ENCODE data around the gene MAML2. TPM values are rescaled to one million over a fixed set of nuclear protein-coding genes. Genes with fewer than 3 reads are reported as not detected.

Gene MAML2
- total RNA-seq (14.0 and 15.3 TPM in 2 replicates), polyA plus RNA-seq (4.7 and 5.8 TPM in 2 replicates)

DNA sequence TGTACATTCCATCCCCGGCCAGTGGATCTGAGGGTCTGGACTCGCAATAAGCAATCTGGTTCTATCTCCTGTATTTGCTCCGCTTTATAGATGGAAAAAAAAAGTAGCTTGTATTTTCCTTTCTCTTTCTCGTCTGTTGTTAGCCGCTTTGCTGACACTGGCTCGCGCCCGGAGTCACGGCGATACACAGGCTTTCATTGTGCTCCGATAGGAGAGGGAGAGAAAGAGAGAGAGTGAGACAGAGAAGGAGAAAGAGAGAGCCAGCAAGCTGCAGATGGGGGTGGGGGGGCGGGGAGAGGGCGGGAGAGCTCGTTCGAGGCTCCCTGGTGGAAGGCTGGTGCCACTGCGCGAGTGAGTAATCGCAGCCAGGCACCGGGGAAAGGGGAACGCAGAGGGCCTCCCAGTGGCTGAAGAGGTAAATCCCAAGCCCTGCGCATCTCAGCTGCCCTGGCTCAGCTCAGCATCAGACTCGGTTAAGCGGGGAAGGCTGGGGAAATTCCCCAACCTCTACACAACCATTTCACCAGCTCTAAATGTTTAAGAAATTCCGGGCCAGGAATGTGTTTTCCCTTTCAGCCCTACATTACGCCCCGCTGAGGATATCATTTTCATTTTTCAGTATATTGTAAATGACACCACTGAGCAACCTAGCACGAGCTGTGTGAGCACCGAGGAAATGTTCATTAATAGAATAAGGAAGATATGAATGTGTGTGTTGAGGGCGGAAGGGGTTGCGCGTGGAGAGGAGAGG is at the start of gene MAML2:
Gene MAML2, minus strand, starts transcription at position 235 of the 751 bp plus-strand sequence. CDS start 1,300 bp downstream, outside the sequence.
- H3K36me3 ChIP-seq (replicated peaks; ENCODE audit: insufficient read depth, low read depth): no peaks in the 10 kb centered on the region
- no peaks in the 10 kb centered on the region for H3K27me3 ChIP-seq
- TF ChIP-seq CTCF (IDR thresholded peaks at IDR 0.05; ENCODE audit: poor library complexity) (peak; percentile 99), EZH2 (IDR thresholded peaks at IDR 0.05; ENCODE audit: borderline replicate concordance) (no peak)
- H3K4me3 ChIP-seq: peak within 1 kb of the TSS; percentile 87
- no peaks in the 10 kb centered on the region for H4K20me1 ChIP-seq (ENCODE audit: insufficient read depth, poor library complexity, severe bottlenecking)
- no peaks in the 10 kb centered on the region for H3K9me3 ChIP-seq (ENCODE audit: low read depth)
- WGBS (ENCODE audit: low lambda C conversion rate, missing lambda C conversion rate): 16% methylated on average over 23 of the region's 31 CpGs
- H3K4me1 ChIP-seq (ENCODE audit: insufficient read depth): peaks cover 34% of the 10 kb centered on the region
- peak within 1 kb of the TSS; percentile 83 for H3K4me2 ChIP-seq
- peaks cover 47% of the 10 kb centered on the region for H3K79me2 ChIP-seq
- H3K27ac ChIP-seq: peak within 1 kb of the TSS; percentile 92
- H3K9me2 ChIP-seq (replicated peaks; ENCODE audit: insufficient read depth): no peaks in the 10 kb centered on the region
- peak within 1 kb of the TSS; percentile 72 for H2AFZ ChIP-seq
- peak; percentile 96 for DNase-seq (ENCODE audit: low spot score)

DNA sequence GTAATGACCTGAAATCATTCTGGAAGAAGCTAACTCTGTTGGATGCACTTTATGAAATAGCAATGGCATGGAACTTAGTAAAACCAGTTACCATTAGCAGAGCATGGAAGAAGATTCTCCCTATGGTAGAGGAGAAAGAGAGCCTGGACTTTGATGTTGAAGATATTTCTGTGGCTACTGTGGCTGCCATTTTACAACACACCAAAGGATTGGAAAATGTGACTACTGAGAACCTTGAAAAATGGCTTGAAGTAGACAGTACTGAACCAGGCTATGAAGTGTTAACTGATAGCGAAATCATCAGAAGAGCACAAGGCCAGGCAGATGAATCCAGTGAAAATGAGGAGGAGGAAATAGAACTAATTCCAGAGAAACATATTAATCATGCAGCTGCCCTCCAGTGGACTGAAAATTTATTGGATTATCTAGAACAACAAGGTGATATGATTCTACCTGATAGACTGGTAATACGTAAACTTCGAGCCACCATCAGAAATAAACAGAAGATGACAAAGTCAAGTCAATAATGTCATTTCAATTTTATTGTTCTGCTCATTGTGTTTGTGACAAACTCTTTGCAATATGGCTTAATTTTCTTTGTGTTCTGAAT is 48.8 kb upstream of the MAML2 start:
- peaks cover 7% of the 10 kb centered on the region for H3K4me1 ChIP-seq (ENCODE audit: insufficient read depth)
- H3K9me3 ChIP-seq (ENCODE audit: low read depth): no peaks in the 10 kb centered on the region
- H3K27me3 ChIP-seq: no peaks in the 10 kb centered on the region
- no peak overlapping the region for H3K27ac ChIP-seq
- TF ChIP-seq CTCF (IDR thresholded peaks at IDR 0.05; ENCODE audit: poor library complexity) (peak; percentile 5), EZH2phosphoT487 (IDR thresholded peaks at IDR 0.05; ENCODE audit: low read depth, severe bottlenecking, unreplicated experiment) (no peak)
- DNase-seq (ENCODE audit: low spot score): no peak
- no peak overlapping the region for H3K4me2 ChIP-seq
- WGBS (ENCODE audit: low lambda C conversion rate, missing lambda C conversion rate): 94% methylated on average over 3 of the region's 3 CpGs
- no peaks in the 10 kb centered on the region for H4K20me1 ChIP-seq (ENCODE audit: insufficient read depth, poor library complexity, severe bottlenecking)
- H3K4me3 ChIP-seq: no peak overlapping the region
- H3K9me2 ChIP-seq (replicated peaks; ENCODE audit: insufficient read depth): no peaks in the 10 kb centered on the region
- H3K36me3 ChIP-seq (replicated peaks; ENCODE audit: insufficient read depth, low read depth): no peaks in the 10 kb centered on the region
- no peak overlapping the region for H2AFZ ChIP-seq
- peaks cover 45% of the 10 kb centered on the region for H3K79me2 ChIP-seq

DNA sequence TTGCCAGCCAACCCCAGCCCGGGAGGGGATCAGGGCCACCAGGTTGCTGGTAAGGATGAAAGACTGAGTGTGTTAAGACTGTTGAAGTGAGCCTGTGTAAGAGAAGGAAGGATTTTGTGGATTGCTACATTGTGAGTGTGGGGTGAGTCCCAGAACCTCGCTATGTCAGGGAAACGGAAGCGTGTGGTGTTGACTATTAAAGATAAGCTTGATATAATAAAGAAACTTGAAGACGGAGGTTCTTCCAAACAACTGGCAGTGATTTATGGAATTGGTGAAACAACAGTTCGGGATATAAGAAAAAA is 47.4 kb upstream of the MAML2 start:
- TF ChIP-seq CTCF (IDR thresholded peaks at IDR 0.05; ENCODE audit: poor library complexity): no peak
- TF ChIP-seq EZH2 (IDR thresholded peaks at IDR 0.05; ENCODE audit: borderline replicate concordance): no peak
- TF ChIP-seq EZH2phosphoT487 (IDR thresholded peaks at IDR 0.05; ENCODE audit: low read depth, severe bottlenecking, unreplicated experiment): no peak
- DNase-seq (ENCODE audit: low spot score): no peak
- H2AFZ ChIP-seq: peak overlapping the region; percentile 77
- H3K4me2 ChIP-seq: peak overlapping the region; percentile 84
- peaks cover 52% of the 10 kb centered on the region for H3K79me2 ChIP-seq
- no peaks in the 10 kb centered on the region for H3K9me3 ChIP-seq (ENCODE audit: low read depth)
- peak overlapping the region; percentile 70 for H3K4me3 ChIP-seq
- 44% methylated on average over 6 of the region's 6 CpGs for WGBS (ENCODE audit: low lambda C conversion rate, missing lambda C conversion rate)
- H3K27ac ChIP-seq: peak overlapping the region; percentile 94
- no peaks in the 10 kb centered on the region for H3K9me2 ChIP-seq (replicated peaks; ENCODE audit: insufficient read depth)
- H3K27me3 ChIP-seq: no peaks in the 10 kb centered on the region
- H3K4me1 ChIP-seq (ENCODE audit: insufficient read depth): peaks cover 7% of the 10 kb centered on the region
- no peaks in the 10 kb centered on the region for H3K36me3 ChIP-seq (replicated peaks; ENCODE audit: insufficient read depth, low read depth)
- no peaks in the 10 kb centered on the region for H4K20me1 ChIP-seq (ENCODE audit: insufficient read depth, poor library complexity, severe bottlenecking)

Measured in hepatocyte (in vitro differentiated cells).